Smooth muscle cell (in vitro differentiated cells): ENCODE data around the gene VIPR2. TPM values are rescaled to one million over a fixed set of nuclear protein-coding genes. Genes with fewer than 3 reads are reported as not detected.

Experiments used
- DNase-seq: peaks from one replicate; lab custom pipeline; 2025; ENCODE audit not compliant: unreplicated experiment; lab: John Stamatoyannopoulos, UW
- H2AFZ ChIP-seq: fragments of 200-600 bp; sonication (generic); 2 replicates; pipeline ENCODE4 v1.6.0; 2016; ENCODE audit warnings: antibody characterized with exemption, low read depth, mild to moderate bottlenecking
- H3F3A ChIP-seq: fragments of 200-600 bp; sonication (generic); 2 replicates; pipeline ENCODE4 v1.6.0; 2017; ENCODE audit warnings: antibody characterized with exemption, low read depth
- H3K27ac ChIP-seq: fragments of 200-600 bp; sonication (generic); 2 replicates; pipeline ENCODE4 v1.5.1; 2016; ENCODE audit warnings: low read depth, mild to moderate bottlenecking
- H3K27me3 ChIP-seq: fragments of 200-600 bp; sonication (generic); 2 replicates; pipeline ENCODE4 v1.6.1; 2016; ENCODE audit warnings: low read depth, mild to moderate bottlenecking
- H3K36me3 ChIP-seq: fragments of 200-600 bp; sonication (generic); 2 replicates; pipeline ENCODE4 v1.5.1; 2016; ENCODE audit warnings: low read depth
- H3K4me1 ChIP-seq: fragments of 200-600 bp; sonication (generic); 2 replicates; pipeline ENCODE4 v1.5.1; 2016; ENCODE audit warnings: low read depth
- H3K4me2 ChIP-seq: fragments of 200-600 bp; sonication (generic); 2 replicates; pipeline ENCODE4 v1.6.0; 2016; ENCODE audit warnings: mild to moderate bottlenecking
- H3K4me3 ChIP-seq: fragments of 200-600 bp; sonication (generic); 2 replicates; pipeline ENCODE4 v1.5.1; 2016; ENCODE audit warnings: mild to moderate bottlenecking
- H3K79me2 ChIP-seq: fragments of 200-600 bp; sonication (generic); 2 replicates; pipeline ENCODE4 v1.6.0; 2016; ENCODE audit warnings: low read depth, mild to moderate bottlenecking
- H3K9ac ChIP-seq: fragments of 200-600 bp; sonication (generic); 2 replicates; pipeline ENCODE4 v1.6.0; 2016; ENCODE audit warnings: low read depth
- H3K9me3 ChIP-seq: fragments of 200-600 bp; sonication (generic); replicated peaks from 2 replicates; pipeline ENCODE4 v1.5.1; 2016; ENCODE audit warnings: low read depth
- H4K20me1 ChIP-seq: fragments of 200-600 bp; sonication (generic); 2 replicates; pipeline ENCODE4 v1.6.0; 2016; ENCODE audit warnings: low read depth
- CTCF ChIP-seq: fragments of 200-600 bp; sonication (generic); IDR thresholded peaks from 2 replicates; pipeline ENCODE4 v1.5.1; 2017; ENCODE audit warnings: borderline replicate concordance, mild to moderate bottlenecking, antibody characterized with exemption; ENCODE audit not compliant: insufficient read depth, poor library complexity, severe bottlenecking
- WGBS: methylation state at CpG from one replicate; pipeline ENCODE4 v1.1.7; 2016; ENCODE audit warnings: low lambda C conversion rate; 5-methylcytosine and 5-hydroxymethylcytosine counted together
- polyA plus RNA-seq: library from polyadenylated mRNA; unstranded; fragments of >200 nt; fragmentation: Nextera tagmentation; extraction: Ambion mirVana; gene quantifications from 2 replicates; pipeline ENCODE4 v1.2.1, GENCODE V29; 2016
- total RNA-seq: library from RNA; depleted of rRNA; stranded (reverse); fragments of >200 nt; gene quantifications from 2 replicates; pipeline ENCODE4 v1.2.3, GENCODE V29; 2014

The VIPR2 gene
- total and polyA plus RNA-seq, 2 experiments from 2014 or later = not detected

GRCh38 chr7:159113056-159113455 lies 31.6 kb downstream of the VIPR2 start:
- H4K20me1 ChIP-seq = no peaks in the 10 kb centered on the region
- H3K4me2 ChIP-seq = no peak overlapping the region
- TF ChIP-seq CTCF = no peak
- H3F3A ChIP-seq = no peaks in the 10 kb centered on the region
- H3K27me3 ChIP-seq = peaks cover 25% of the 10 kb centered on the region
- no peak overlapping the region for H2AFZ ChIP-seq
- H3K9me3 ChIP-seq = no peaks in the 10 kb centered on the region
- WGBS = 48% methylated on average over 8 of the region's 8 CpGs
- peaks cover 10% of the 10 kb centered on the region for H3K4me1 ChIP-seq
- no peaks in the 10 kb centered on the region for H3K79me2 ChIP-seq
- H3K27ac ChIP-seq = no peak overlapping the region
- H3K4me3 ChIP-seq = no peak overlapping the region
- no peak overlapping the region for H3K9ac ChIP-seq
- no peaks in the 10 kb centered on the region for H3K36me3 ChIP-seq
- no peak for DNase-seq

- H3K79me2 ChIP-seq = no peaks in the 10 kb centered on the region
- peaks cover 27% of the 10 kb centered on the region for H3K27me3 ChIP-seq
- no peak overlapping the region for H3K4me3 ChIP-seq
- no peaks in the 10 kb centered on the region for H3K9me3 ChIP-seq
- H2AFZ ChIP-seq = no peak overlapping the region
- no peak overlapping the region for H3K9ac ChIP-seq
- H3K4me2 ChIP-seq = no peak overlapping the region
- TF ChIP-seq CTCF = no peak
- H4K20me1 ChIP-seq = no peaks in the 10 kb centered on the region
- 77% methylated on average over 48 of the region's 48 CpGs for WGBS
- DNase-seq = no peak
- H3F3A ChIP-seq = no peaks in the 10 kb centered on the region
- H3K4me1 ChIP-seq = peaks cover 10% of the 10 kb centered on the region
- H3K27ac ChIP-seq = no peak overlapping the region
- H3K36me3 ChIP-seq = no peaks in the 10 kb centered on the region
These were observed 32.3 kb downstream of the VIPR2 start for GRCh38 chr7:159112136-159113011.

GRCh38 chr7:159109653-159110035 lies 35.0 kb downstream of the VIPR2 start:
- Histone ChIP-seq H3K27ac (no peak overlapping the region), H3K27me3 (peaks cover 21% of the 10 kb centered on the region), H2AFZ (no peak overlapping the region), H3K9me3 (no peaks in the 10 kb centered on the region), H3K36me3 (no peaks in the 10 kb centered on the region), H3F3A (no peaks in the 10 kb centered on the region), H3K9ac (no peak overlapping the region), H3K4me1 (peaks cover 15% of the 10 kb centered on the region), H3K4me3 (no peak overlapping the region), H3K79me2 (no peaks in the 10 kb centered on the region), H3K4me2 (no peak overlapping the region), H4K20me1 (no peaks in the 10 kb centered on the region)
- no peak for TF ChIP-seq CTCF
- 92% methylated on average over 10 of the region's 10 CpGs for WGBS
- no peak for DNase-seq
